Eye (tissue), 1 donor: ENCODE data around the gene ALDH3B1.

Experiments
- DNase-seq: peaks from one replicate; pipeline ENCODE4 v3.0.0-alpha.2; 2015

Gene ALDH3B1

DNA sequence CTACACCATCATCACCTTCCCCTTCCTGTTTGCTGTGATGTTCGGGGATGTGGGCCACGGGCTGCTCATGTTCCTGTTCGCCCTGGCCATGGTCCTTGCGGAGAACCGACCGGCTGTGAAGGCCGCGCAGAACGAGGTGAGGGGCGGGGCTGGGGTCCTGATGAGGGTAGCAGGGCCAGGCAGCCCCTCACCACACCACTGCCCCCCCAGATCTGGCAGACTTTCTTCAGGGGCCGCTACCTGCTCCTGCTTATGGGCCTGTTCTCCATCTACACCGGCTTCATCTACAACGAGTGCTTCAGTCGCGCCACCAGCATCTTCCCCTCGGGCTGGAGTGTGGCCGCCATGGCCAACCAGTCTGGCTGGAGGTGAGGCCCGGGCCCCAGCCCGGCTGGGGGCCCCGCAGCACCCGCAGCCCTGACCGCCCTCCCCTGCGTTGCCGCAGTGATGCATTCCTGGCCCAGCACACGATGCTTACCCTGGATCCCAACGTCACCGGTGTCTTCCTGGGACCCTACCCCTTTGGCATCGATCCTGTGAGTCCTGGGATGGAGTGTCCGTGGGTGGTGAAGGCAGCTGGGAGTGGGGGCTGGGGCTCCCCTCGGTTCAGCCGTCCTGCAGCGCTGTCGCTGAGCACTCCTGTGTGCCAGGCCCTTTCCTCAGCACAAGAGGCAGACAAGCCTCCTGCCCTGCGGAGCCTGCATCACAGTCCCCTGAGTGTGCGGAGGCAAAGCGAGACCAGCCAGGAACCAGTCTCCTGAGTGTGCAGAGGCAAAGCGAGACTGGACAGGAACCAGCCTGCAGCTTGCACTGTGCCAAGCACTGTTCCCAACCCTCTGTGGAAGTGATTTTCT, 37.5 kb downstream of the ALDH3B1 start:
- DNase-seq = no peak

GRCh38 chr11:68048681-68049508, 38.8 kb downstream of the ALDH3B1 start:
- no peak for DNase-seq

DNA sequence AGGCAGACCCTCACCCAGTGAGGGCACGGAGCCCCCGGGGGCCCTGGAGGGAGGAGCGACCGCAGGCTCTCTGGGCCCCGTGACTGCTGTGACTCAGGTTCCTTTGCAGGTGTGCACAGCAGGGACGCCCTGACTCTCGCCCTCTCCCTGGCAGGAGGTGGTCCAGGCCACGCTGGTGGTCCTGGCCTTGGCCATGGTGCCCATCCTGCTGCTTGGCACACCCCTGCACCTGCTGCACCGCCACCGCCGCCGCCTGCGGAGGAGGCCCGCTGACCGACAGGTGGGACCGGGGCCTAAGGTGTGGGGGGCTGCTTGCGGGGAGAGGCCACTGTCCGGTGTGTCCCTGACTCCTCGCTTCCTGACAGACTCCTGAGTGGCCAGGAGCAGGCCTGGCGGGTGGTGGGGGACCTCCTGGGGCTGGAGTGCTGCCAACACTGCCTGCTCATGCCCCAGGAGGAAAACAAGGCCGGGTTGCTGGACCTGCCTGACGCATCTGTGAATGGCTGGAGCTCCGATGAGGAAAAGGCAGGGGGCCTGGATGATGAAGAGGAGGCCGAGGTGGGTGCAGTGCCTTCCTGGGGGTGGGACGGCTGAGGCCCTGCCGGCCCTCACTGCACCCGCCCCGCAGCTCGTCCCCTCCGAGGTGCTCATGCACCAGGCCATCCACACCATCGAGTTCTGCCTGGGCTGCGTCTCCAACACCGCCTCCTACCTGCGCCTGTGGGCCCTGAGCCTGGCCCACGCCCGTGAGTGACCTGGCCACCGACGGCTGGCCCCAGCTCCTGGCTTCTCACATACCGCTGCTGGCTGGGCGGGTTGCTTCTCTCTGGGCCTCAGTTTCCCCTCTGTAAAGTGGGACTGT, 39.6 kb downstream of the ALDH3B1 start:
- DNase-seq = no peak

- DNase-seq = no peak
Observed at GRCh38 chr11:68050371-68050841, 40.3 kb downstream of the ALDH3B1 start.

- no peak for DNase-seq
Observed at GRCh38 chr11:68051191-68052136, 41.3 kb downstream of the ALDH3B1 start.

- DNase-seq = no peak
Observed at GRCh38 chr11:68052137-68052873, 42.2 kb downstream of the ALDH3B1 start.

GRCh38 chr11:68053117-68053516, 43.0 kb downstream of the ALDH3B1 start:
- DNase-seq = peak; percentile 35

- no peak for DNase-seq
Observed at GRCh38 chr11:68053981-68054812, 44.1 kb downstream of the ALDH3B1 start.

- DNase-seq = no peak
Observed at GRCh38 chr11:68056317-68057285, 46.5 kb downstream of the ALDH3B1 start.

GRCh38 chr11:68057807-68058206, 47.7 kb downstream of the ALDH3B1 start:
- DNase-seq = no peak

DNA sequence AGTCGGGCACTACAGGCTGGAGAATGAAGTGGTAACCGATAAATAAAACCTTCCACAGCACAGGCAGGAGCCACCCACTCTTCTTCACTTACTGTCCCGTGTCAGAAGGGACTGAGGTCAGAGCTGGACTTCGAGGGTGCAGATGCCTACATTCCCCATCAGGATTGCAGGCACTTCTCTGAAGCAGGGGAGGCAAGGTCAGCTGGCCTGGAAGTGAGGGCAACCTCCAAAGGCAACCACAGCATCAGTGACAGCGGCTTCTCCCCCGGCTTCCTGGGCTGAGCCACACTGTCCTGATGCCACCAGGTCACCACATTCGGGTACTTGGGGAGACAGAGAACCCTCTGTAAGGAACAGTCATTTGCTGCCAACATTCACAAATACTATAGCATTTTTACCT, 51.4 kb downstream of the ALDH3B1 start:
- DNase-seq = no peak

- DNase-seq = no peak
Observed at GRCh38 chr11:68064926-68065325, 54.8 kb downstream of the ALDH3B1 start.

DNA sequence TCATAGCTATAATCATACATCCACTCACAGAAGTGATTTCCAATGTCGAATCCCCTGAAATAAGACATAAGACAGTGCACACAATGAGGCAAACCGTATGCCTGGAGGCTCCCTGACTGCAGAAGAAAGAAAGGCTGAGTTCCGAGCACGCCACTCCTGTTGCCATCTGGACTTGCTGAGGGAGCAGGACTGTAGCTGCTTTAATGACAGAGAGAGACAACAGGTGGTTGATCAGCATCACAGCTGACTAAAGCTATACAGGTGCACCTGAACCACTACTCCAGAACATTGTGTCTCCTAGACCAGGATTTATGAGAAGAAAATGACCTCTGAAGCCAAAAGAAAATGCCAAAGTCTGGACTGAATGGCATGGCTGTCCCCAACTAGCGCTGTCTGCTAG, 55.7 kb downstream of the ALDH3B1 start:
- DNase-seq = no peak

GRCh38 chr11:68066742-68067141, 56.6 kb downstream of the ALDH3B1 start:
- no peak for DNase-seq

DNA sequence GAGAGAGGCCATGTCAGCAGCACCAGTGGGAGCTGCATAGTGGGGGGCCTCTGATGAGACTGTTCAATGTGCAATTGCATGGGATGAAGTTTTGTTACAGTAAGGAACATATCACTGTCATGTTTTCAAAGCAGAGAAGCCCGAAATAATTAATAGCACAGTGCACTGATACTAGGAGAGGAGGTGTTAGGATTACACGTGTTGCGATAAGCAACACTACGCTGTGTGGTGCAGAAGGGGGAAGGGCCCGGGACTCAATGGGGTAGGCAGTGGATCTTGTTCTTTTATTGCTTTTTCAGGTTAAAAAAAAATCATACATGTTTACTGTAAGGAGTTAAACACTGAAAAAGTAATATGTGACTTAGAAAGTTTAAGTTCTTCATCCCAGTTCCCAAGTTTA, 57.9 kb downstream of the ALDH3B1 start:
- DNase-seq = no peak

- no peak for DNase-seq
Observed at GRCh38 chr11:68071281-68072048, 61.3 kb downstream of the ALDH3B1 start.

GRCh38 chr11:68074584-68075352, 64.6 kb downstream of the ALDH3B1 start:
- DNase-seq = no peak
